ENCODE results near the gene IPO11. TPM values are rescaled to one million over a fixed set of nuclear protein-coding genes. Genes with fewer than 3 reads are reported as not detected.

The IPO11 gene
- total and polyA plus RNA-seq, 2 of the 13 experiments (the other 11 are each of a cell fraction or from before 2014, with no cell fraction given): 13.9 to 24.4 TPM

GRCh38 chr5:62403411-62404250 lies 8.9 kb upstream of the IPO11 start, which contains the start of gene DIMT1 (continued):
- no peak for TF ChIP-seq ZNF503 (CRISPR knock-in tag; IDR thresholded peaks at IDR 0.05)
- TF ChIP-seq ZBTB3 (CRISPR knock-in tag; IDR thresholded peaks at IDR 0.05; ENCODE audit: borderline replicate concordance, low read depth): peak; percentile 56; the same call in 1 of the 2 replicates
- TF ChIP-seq CREBL2 (CRISPR knock-in tag; IDR thresholded peaks at IDR 0.05; ENCODE audit: borderline replicate concordance): no peak
- peak; percentile 94; the same call in 1 of the 2 replicates for TF ChIP-seq ZFP82 (CRISPR knock-in tag; IDR thresholded peaks at IDR 0.05; ENCODE audit: borderline replicate concordance)
- TF ChIP-seq FOXO1 (CRISPR knock-in tag; IDR thresholded peaks at IDR 0.05): peak; percentile 71
- TF ChIP-seq ATF4 (CRISPR knock-in tag; IDR thresholded peaks at IDR 0.05): peak in 1 of 2 experiments; percentile 36; a peak in 1 of 4 replicates
- peak; percentile 95 for TF ChIP-seq ZFP91 (CRISPR knock-in tag; IDR thresholded peaks at IDR 0.05; ENCODE audit: borderline replicate concordance)
- TF ChIP-seq SNRNP70 (IDR thresholded peaks at IDR 0.05; ENCODE audit: low read depth, low read length): no peak
- TF ChIP-seq SP1 (IDR thresholded peaks at IDR 0.05): no peak
- TF ChIP-seq SP1 (CRISPR knock-in tag; IDR thresholded peaks at IDR 0.05): peak; percentile 82
- TF ChIP-seq ZNF605 (CRISPR knock-in tag; IDR thresholded peaks at IDR 0.05): peak; percentile 94
- peak; percentile 82 to 87 for TF ChIP-seq HMGXB4 (CRISPR knock-in tag; IDR thresholded peaks at IDR 0.05; ENCODE audit: borderline replicate concordance in 1 of 2, low read depth in 1 of 2)
- peak; percentile 48; the same call in 1 of the 2 replicates for TF ChIP-seq ELF3 (CRISPR knock-in tag; IDR thresholded peaks at IDR 0.05)
- TF ChIP-seq HDAC6 (IDR thresholded peaks at IDR 0.05; ENCODE audit: low read depth, low read length): no peak
- TF ChIP-seq HOXA5 (CRISPR knock-in tag; IDR thresholded peaks at IDR 0.05): peak; percentile 92
- TF ChIP-seq RBM39 (IDR thresholded peaks at IDR 0.05; ENCODE audit: low read depth, low read length, poor library complexity, severe bottlenecking): peak; percentile 58
- peak; percentile 57; the same call in 1 of the 2 replicates for TF ChIP-seq ATF2 (CRISPR knock-in tag; IDR thresholded peaks at IDR 0.05)
- peak; percentile 72; the same call in 1 of the 2 replicates for TF ChIP-seq YEATS2 (CRISPR knock-in tag; IDR thresholded peaks at IDR 0.05; ENCODE audit: borderline replicate concordance)

Measured in HepG2 (cell line).